Ecto neural progenitor cell (in vitro differentiated cells): ENCODE data around the gene CNTN4.

ENCODE experiments used
- DNase-seq: peaks from one replicate; pipeline ENCODE4 v3.0.0-alpha.2; 2018; ENCODE audit warnings: low spot score

CNTN4 gene

DNA sequence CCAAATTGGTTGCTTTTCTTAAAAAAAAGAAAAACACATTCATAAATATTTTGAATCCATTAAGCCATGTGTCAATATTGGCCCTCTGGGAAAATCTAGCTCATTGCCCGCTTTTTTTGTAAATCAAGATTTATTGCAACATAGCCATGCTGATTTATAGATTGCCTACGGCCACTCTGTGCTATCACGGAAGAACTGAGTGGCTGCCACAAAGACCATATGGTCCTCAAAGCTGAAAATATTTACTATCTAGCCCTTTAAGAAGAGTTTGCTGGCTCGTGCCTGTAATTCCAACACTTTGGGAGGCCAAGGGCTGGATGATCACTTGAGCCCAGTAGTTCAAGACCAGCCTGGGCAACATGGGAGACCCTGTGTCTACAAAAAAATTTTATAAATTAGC lies 965.6 kb downstream of the CNTN4 start:
- no peak for DNase-seq

DNA sequence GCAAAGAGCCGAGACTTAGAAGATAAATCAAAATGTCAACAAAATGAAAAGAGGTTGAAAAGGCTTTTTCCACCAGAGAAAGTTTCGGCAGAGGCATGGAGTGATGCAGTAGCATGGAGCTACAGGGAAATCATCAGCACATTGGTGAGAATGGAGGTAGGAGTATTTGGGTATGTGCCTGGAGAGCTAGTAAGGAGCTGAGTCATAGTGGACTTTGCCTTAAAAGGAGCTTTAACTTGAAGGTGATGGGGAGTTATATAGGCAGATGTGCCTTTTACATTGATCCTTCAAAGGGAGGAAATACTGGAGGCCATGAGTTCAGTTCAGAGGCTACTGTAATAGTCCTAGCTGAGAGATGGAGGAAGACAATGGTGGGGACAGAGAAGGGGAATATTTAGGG lies 967.2 kb downstream of the CNTN4 start:
- DNase-seq = no peak

DNA sequence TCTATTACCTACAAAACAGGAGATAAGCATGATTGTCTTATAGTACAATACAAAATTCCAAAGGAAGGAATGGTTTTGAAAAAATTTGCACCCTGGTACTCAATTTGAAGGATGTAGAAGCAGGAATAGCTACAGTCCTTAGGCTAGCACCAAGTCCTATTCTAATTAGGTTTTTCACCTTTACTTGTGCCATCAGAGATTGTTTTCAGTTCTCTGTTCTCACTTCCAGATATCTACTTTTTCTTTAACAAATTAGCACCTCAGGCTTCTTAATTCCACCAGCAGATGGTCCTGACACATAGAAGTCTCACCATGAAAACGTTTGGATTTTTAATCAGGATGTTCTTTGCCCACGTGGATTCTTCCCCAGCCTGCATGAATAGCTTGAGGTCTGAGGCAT lies 967.7 kb downstream of the CNTN4 start:
- DNase-seq = no peak

DNA sequence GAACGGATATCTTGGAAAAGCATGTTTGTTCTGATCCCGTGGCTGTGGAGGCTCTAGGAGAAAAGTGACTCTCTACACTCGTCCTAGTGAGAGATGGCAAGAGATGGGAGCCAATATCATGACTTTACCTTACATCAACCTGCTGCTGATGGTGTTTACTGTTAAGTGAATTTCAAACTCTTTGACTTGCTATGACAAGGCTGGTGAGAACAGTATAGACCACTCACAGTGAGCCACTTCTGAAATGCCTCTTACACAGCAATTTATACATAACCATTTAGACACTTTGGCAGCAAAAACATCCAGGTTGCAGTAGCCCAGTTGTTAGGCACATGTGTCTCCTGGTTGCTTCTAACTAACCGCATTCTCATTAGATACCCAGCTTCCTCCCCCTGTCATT lies 968.2 kb downstream of the CNTN4 start:
- DNase-seq = no peak

DNA sequence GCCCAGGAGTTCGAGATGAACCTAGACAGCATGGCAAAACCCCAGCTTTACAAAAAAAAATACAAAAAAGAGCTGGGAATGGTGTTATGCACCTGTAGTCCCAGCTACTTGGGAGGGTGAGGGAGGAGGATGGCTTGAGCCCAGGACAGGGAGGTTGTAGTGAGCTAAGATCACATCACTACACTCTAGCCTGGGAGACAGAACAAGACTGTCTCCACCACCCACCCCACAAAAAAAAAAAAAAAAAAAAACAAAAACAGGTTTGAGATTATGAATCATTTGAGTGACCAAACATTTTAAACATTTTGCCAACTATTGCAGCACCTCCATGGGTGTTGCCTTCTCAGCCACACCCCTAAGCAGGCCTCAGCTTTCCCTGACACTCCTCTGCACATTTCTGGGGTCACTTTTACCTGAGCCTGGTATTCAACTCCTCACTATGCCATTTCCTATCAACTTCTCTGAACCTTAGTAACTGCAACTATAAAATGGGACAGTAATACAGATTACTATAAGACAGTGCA lies 969.8 kb downstream of the CNTN4 start:
- no peak for DNase-seq

DNA sequence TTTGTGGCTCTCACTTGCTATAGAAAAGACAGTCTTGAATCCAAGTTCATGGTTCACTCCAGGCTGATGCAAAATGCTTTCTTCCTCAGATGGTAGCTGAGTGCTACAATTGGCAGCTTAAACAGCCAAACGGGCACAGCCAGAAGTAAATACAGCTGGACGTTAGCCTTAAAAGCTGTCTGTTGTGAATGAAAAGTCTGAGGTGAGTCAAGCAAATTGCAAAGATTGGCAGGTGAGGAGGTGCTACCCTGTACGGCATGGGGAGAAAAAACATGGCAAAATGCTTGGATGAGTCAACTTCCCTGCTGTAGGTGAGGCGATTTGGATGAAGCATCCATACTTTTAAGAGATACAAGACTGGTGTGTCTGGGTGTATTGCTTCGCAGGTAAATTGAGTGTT lies 971.1 kb downstream of the CNTN4 start:
- no peak for DNase-seq

DNA sequence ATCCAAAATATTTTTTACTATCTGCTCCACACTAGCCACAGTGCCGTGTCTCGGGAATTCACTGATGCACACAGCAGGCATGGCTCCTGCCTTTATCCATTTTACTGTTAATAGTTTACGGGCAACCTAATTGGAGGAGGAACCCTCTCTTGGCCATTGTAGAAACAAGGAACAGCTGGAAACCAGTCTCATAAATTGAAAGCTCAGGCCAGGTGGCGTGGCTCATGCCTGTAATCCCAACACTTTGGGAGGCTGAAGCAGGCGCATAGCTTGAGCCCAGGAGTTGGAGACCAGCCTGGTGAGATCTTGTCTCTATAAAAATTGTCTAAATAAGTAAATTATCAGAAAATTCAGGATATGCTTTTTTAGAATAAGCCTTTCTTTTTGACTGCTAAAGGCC lies 972.5 kb downstream of the CNTN4 start:
- DNase-seq = no peak

DNA sequence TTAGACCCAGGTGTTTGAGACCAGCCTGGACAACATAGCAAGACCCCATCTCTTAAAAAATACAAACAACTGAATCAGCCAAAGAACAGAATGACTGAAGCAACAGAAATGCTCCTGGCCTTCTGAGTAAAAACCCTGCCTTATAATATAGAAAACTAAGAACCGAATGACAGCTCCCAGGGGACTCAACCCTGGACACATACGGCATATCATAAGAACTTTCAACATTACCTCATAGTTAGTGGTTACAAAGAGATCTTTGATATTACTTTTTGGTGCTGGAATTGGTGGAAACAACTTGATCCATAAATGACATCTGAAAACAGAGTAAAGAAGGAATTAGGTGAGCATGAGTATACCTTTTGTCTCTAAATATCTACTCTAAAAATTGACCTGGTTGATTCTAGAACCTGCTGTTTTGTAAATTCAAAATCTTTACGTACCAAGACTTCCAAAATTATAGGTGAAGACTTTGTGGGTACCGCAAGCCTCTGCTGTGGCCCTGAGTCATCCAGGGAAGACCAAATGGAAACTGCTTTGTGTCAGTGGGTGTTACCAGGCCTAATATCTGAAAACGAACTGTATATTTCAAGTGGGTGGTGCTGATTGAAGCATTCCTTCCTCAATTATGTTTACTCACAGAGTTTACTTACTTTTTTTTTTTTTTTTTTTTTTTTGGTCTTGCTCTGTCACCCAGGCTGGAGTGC lies 976.0 kb downstream of the CNTN4 start:
- no peak for DNase-seq

DNA sequence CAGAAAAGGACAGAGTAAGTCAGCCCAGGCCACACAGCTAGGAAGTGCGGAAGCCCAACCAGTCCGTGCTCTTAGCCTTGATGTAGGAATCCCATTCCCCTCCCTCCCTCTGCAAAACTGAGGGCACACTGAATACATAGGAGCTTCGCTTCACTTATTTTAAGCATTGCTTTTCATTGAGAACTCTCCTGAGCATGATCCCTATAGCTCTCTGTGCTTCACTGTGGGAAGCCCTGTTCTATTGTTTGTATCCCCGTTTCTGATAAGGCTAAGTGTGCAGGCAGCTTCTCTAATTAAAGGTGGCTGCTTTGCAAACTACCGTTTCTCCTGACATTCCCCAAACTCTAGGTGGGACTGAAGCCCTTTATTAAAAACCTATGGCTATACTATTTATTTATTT lies 981.6 kb downstream of the CNTN4 start:
- no peak for DNase-seq

DNA sequence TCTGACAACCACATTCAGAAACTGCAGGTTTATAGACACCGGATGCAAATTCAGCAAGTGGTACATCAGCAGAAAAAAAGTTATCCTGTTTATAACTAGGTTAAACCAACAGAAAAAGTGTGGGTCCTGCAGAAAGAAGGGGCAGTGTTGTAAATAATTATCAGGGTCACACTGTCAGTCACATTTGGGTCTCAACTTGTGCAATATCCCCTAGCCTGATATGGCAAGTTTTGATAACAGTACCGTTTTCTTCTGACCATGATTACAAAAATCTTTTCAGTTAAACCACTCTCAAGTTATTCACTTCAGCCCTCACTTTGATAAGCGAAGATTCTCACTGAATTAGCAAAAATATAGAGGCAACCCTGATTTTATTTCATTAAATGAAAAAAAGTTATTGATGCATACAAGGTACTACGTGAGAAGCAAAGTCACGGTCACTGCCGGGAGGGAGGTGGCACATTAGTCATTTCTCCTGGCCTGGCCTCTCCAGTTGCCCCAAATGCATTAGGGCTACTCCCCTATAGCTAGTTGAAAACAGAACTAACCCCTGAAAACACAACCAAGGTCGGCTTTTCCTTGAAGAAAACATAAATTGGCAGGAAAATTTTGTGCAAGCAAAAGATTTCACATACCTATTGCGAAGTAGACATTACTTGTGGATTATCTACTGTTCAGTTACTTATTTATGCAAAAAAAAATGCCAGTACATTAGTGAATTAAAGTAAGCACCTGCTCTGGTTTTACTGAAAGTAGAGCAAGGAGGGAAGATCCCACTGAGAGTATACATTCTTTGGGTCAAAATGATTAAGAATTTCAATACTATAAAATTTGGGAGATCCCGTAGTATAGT lies 982.9 kb downstream of the CNTN4 start:
- no peak for DNase-seq

DNA sequence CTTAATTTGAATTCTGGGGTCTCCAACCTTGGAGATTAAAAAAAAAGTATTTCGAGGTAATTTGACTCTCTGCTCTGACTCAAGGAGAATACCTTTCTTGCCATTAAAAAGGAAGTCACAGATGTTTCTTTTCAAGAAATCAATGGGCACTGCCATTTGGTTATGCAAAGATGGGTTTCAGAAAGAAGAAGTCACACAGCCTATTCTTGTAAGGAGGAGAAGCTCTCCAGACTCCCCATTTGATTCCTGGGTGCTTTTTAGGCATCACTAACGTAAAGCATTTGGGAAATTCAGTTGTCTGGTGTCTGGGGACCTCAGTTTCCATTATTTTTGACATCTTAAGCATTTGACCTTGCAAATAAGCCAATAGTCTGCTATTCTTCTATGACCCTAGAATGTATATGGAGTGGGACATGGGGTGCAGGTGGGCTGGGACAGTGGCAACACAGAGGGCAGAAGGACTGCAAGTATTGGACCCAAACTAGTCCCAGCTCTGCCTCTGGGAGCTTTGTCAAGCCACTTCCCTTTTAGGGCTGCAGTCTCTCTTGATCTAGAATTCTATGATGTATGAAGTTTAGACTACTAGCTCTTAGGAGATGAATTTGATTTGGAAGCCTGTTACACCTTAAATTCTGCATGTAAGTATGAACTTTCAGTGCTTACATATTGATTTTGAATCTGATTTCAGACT lies 983.7 kb downstream of the CNTN4 start:
- no peak for DNase-seq

DNA sequence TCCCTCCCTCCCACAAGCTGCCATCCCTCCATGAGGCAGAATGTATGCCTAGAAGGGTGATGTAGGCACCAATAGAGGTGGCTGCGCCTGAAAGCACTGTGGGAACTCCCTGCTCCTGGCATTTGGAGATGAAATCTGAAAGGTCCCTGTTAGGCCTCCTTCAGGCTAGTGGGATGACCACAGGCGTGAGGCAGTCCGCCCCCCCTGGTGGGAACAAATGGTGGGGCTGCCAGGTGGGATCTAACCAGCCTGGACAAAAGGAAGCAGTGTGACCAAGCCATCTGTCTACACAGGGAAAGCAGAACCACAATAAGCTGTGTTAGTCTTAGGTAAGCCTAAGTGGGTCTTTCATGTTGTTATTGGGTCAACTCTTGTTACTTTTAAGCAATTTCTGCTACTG lies 986.2 kb downstream of the CNTN4 start:
- DNase-seq = no peak

DNA sequence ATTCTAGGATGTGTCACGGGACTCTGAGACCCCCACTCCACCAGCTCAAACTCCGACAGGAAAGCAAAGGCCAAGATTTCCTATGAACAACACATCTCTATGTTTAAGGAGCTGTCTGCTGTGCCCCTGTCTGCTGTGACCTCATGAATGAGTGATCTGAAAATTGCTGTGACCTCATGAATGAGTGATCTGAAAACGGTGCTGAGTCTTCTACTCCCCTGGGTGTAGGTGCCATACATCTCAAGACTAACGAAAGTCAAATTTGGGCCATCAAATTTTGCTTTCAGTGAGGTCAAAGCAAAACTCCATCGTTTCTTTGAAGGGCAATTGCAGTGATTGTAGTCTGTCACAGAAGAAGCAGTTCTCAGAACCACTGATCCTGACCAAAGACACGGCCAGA lies 987.1 kb downstream of the CNTN4 start:
- DNase-seq = no peak

DNA sequence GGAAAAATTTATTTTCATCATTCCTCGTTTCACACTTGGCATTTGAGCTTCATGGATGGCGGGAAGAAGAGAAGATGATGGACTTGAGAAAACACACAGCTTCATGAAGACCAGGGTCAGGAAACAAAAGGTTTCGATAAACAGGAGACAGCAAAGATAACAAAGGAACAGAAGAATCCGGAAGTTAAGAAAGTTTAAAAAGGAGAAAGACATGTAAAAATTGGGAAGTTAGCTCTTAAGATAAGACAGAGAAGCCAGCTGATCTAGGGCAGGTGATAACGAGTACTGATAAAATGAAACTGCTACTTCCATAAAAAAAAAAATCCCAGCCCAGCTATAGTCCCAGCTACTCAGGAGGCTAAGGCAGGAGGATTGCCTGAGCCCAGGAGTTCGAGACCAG lies 987.6 kb downstream of the CNTN4 start:
- DNase-seq = no peak

DNA sequence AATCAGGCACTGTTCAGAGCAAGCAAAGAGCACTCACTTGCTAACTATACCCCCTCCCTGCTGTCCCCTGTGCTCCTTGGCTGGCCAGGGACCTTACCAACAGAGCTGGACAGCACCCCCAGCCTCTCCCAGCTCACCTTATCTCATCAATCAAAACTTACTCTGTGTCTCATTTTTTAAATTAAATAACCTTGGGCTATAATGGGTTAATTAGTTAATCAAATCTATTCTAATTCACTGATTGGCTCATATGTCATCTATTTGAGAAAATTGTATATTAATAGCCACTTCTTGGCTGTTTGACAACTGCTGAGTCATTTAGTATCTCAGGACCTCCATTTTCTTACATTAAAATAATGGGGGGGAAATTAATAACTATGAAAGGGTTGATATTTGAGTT lies 988.6 kb downstream of the CNTN4 start:
- no peak for DNase-seq

DNA sequence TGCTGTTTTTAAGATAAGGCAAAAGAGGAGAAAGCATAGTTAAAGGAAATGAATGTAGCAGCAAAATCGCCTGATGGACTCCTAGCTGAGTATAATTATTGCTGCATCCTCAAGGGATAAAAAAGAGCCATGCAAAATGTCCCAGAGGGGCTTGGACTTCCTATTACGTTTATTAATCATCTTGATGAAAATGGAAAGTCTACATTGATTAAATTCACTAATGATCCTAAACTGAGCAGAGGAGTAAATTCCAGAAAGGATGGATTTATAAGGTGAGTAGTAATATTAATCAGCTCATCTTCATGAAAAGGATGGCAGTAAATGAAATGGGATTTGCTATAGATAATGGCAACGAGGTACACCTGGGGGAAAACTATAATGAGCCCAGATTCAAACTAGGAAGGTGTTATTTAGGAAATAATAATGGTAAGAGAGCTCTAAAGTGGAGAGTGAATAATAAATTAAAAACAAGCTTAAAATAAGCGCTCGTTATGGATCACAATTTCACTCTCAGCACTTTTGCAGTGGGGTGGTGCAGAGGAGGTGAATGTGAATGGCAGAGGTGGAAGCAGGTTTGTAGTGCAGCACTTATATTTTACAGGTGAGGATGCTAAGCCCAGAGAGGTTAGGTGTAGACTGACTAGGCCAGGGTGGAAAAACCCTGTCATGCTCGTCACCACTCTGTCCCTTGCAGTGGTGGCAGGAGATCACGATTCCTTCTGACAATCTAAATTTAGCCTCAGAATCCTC lies 989.2 kb downstream of the CNTN4 start:
- DNase-seq = no peak

DNA sequence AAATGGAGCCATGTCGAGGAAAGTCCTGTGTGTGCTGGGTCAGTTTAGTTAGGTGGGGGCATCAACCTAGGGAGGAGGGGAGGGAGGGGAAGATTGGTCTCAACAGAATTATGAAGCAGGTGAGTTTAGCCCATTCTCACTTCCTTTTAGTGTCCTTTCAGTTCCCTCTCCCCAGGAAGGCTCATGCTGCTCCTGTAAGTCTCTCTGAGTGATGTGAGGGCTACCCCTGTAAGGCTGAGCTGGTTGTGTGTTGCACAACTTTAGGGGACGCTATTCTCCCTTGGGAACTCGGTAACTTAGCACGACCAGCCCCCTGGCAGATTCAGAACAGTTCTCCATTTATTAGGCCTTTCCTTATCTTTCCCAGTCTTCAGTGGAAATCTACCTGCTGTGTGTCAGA lies 990.4 kb downstream of the CNTN4 start:
- no peak for DNase-seq

DNA sequence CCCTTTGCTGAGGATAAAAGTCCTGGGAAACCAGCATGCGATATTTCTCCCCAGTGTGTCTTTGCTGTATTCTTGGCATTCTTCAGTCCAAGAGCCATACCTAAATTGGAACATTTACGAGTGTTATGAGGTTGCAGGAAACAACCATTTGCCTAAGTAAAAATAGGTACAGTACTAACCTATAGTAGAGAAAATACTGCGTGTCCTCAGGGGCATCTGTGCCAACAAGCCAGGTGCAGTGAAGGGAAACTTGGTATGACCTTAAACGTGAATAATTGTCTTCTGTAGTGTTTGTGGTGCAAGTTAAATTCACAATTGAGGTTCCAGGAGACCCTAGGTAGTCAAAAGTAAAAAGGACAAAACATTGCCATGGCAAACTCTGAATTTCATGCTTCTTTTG lies 999.3 kb downstream of the CNTN4 start:
- no peak for DNase-seq

DNA sequence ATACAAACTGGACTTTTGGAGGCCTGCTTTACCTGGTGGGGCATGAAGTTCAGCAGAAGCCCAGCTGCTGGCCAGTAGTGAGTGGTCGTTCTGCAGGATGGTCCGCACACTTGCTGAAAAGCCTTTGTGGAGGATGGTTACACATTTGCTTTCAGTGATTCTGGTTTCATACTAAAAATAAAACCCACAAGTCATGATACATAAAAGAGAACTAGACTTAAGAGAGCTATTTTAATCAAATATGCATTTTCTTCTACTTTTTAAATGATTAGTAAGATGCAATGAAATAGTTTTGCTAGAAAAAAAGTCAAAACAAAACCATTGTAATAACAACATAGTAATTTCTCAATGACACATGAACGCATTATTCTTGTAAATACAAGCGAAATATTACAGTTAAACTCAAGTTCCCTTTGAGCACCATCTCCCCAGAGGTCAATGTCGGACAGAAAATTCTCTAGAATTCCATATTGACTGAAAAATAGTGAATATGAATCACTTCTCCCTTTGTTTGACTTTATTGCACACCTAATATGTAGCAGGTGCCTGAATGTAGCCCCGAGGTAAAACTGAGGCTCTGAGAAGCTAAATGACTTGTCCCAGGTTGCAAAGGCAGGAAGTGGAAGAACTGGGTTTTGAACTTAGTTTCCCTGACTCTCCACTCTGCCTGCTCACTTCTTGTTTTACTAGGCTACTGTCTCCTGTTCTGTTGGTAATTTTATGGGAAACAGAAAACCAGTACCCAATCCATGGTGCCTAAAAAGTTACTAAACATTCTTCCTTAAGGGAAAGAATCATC lies 1003.2 kb downstream of the CNTN4 start:
- DNase-seq = no peak

DNA sequence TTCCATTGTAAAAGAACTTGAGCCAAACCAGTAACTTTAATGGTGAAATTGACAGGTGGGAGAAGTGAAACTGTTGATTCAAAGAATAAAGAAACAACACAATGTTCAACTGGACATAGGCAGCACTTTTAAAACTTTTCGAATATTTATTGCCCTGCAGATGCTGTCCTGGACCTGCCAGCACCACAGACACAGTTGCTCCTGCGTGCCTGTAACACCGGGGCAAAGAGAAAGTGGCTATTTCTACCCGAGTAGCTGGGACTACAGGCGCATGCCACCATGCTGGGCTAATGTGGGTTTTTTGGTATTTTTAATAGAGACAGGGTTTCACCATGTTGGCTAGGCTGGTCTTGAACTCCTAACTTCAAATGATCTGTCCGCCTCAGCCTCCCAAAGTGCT lies 1004.1 kb downstream of the CNTN4 start:
- no peak for DNase-seq

DNA sequence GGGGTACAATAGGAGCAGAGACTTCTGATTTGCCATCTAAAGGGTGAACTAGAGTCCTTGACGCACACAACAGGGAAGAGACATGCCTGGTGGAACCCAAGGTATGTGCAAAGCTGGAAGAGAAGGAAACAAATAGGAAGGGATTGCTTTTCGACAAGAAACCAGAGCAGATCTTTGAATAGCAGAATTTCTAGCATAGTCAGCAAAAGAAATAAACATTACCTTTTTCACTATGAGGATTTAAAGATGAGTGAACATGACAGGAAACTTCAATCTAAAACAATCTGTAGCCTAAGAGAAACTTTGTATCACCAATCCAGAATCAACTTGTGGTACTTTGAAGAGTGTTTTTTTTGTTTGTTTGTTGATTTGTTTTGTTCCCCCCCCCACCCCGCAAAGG lies 1006.6 kb downstream of the CNTN4 start:
- no peak for DNase-seq
